GM11168 (cell line): ENCODE data around the gene GOLGA5.
"Not testable (repeated sequence)": the region's sequence is repeated elsewhere in the genome, so short reads cannot be mapped to it uniquely, and the experiment has no call there.

Experiments used
- in situ Hi-C: fragments of 300-500 bp; cut with MboI; formaldehyde crosslinking; loops from one replicate; pipeline ENCODE4 v1.12.0; 2022; ENCODE audit warnings: low sequenced_read_pairs; ENCODE audit not compliant: unreplicated experiment

The GOLGA5 gene

GRCh38 chr14:92793709-92794546 is at the start of gene GOLGA5:
Gene GOLGA5, plus strand, starts transcription at chr14:92794305. Its CDS starts 3,133 bp downstream, at chr14:92797438.
- in situ Hi-C loops = loop anchor here (25.0 kb wide), 1 partner anchor 207 kb away; no protein-coding TSS in a partner anchor

GRCh38 chr14:92747701-92748258 is 46.3 kb upstream of the GOLGA5 start:
- in situ Hi-C loops = no loop called here

GRCh38 chr14:92748259-92749016 is 45.7 kb upstream of the GOLGA5 start, which contains the start of gene LGMN:
Gene LGMN, minus strand, starts transcription at chr14:92748627. Its CDS starts 15,841 bp downstream, at chr14:92732786.
- in situ Hi-C loops = no loop called here

GRCh38 chr14:92750222-92750728 is 43.8 kb upstream of the GOLGA5 start:
- in situ Hi-C loops = not testable (repeated sequence)

GRCh38 chr14:92750994-92751400 is 43.1 kb upstream of the GOLGA5 start:
- in situ Hi-C loops = no loop called here

- in situ Hi-C loops = no loop called here
Measured at GRCh38 chr14:92751819-92752218, 42.3 kb upstream of the GOLGA5 start.

GRCh38 chr14:92753250-92753649 is 40.9 kb upstream of the GOLGA5 start:
- in situ Hi-C loops = no loop called here

GRCh38 chr14:92754966-92755365 is 39.1 kb upstream of the GOLGA5 start:
- in situ Hi-C loops = no loop called here

GRCh38 chr14:92755495-92755894 is 38.6 kb upstream of the GOLGA5 start:
- in situ Hi-C loops = no loop called here

- in situ Hi-C loops = no loop called here
Measured at GRCh38 chr14:92756446-92756845, 37.7 kb upstream of the GOLGA5 start.

- in situ Hi-C loops = no loop called here
Measured at GRCh38 chr14:92759300-92759678, 34.8 kb upstream of the GOLGA5 start.

- in situ Hi-C loops = no loop called here
Measured at GRCh38 chr14:92759679-92760523, 34.2 kb upstream of the GOLGA5 start.

- in situ Hi-C loops = no loop called here
Measured at GRCh38 chr14:92760524-92760805, 33.6 kb upstream of the GOLGA5 start.

GRCh38 chr14:92763666-92764631 is 30.2 kb upstream of the GOLGA5 start:
- in situ Hi-C loops = not testable (repeated sequence)

- in situ Hi-C loops = not testable (repeated sequence)
Measured at GRCh38 chr14:92768236-92768635, 25.9 kb upstream of the GOLGA5 start.

GRCh38 chr14:92768795-92769194 is 25.3 kb upstream of the GOLGA5 start:
- in situ Hi-C loops = no loop called here

GRCh38 chr14:92770484-92770883 is 23.6 kb upstream of the GOLGA5 start:
- in situ Hi-C loops = no loop called here

GRCh38 chr14:92774572-92774971 is 19.5 kb upstream of the GOLGA5 start:
- in situ Hi-C loops = no loop called here

- in situ Hi-C loops = loop anchor here (25.0 kb wide), 1 partner anchor 188 kb away; no protein-coding TSS in a partner anchor
Measured at GRCh38 chr14:92775292-92775691, 18.8 kb upstream of the GOLGA5 start.
